H1 (cell line): ENCODE measurements around the gene LRRC49. TPM values are rescaled to one million over a fixed set of nuclear protein-coding genes. Genes with fewer than 3 reads are reported as not detected.

Experiments used
- CEBPB ChIP-seq: IDR thresholded peaks from 2 replicates; pipeline ENCODE4 v1.6.1; 2012; ENCODE audit warnings: low read depth, low read length
- CTBP2 ChIP-seq: IDR thresholded peaks from 2 replicates; pipeline ENCODE4 v1.7.0; 2011; ENCODE audit warnings: borderline replicate concordance, mild to moderate bottlenecking, moderate library complexity, mixed read lengths, low read length; ENCODE audit not compliant: insufficient read depth, insufficient read length
- E2F6 ChIP-seq: IDR thresholded peaks from 2 replicates; pipeline ENCODE4 v1.6.1; 2012; ENCODE audit warnings: inconsistent platforms
- GTF2F1 ChIP-seq: IDR thresholded peaks from 2 replicates; pipeline ENCODE4 v1.6.1; 2012; ENCODE audit warnings: low read depth, low read length, improper control_type of control experiment, borderline replicate concordance
- JUND ChIP-seq: IDR thresholded peaks from 2 replicates; pipeline ENCODE4 v1.6.1; 2011; ENCODE audit warnings: mild to moderate bottlenecking, improper control_type of control experiment, low read length
- KDM5A ChIP-seq: fragments of 200-600 bp; IDR thresholded peaks from 2 replicates; pipeline ENCODE4 v1.7.1; 2012; ENCODE audit warnings: mild to moderate bottlenecking, low read length, inconsistent platforms, mixed read lengths
- SP1 ChIP-seq: IDR thresholded peaks from 2 replicates; pipeline ENCODE4 v1.6.1; 2011; ENCODE audit warnings: low read depth, low read length
- polyA plus RNA-seq, 7 experiments: library from polyadenylated mRNA; depleted of rRNA in 3 of 7; stranded (reverse) in 5 of 7; unstranded in 2 of 7; fragments of >200 nt in 5 of 7; fragments of 200-250 nt in 2 of 7; gene quantifications; 1 replicate in 5 of 7; 2 replicates in 1 of 7; 4 replicates in 1 of 7; pipeline versions ENCODE4 v1.2.1 to v1.2.3, GENCODE V29; 2011 to 2013; ENCODE audit warnings: missing spikeins in 2 of 7, mixed read lengths in 2 of 7
- total RNA-seq: library from RNA; stranded (reverse); fragmentation: NEBNext Ultra II Directional; extraction: Animal tissue kit (Norgen Biotek cat#: 25700); gene quantifications from 2 replicates; pipeline ENCODE4 v1.2.1, GENCODE V29; 2021

The LRRC49 gene
- total and polyA plus RNA-seq, 2 of the 8 experiments (the other 6 are each of a cell fraction or from before 2014, with no cell fraction given): 5.0 to 10.4 TPM

- no peak for TF ChIP-seq CEBPB
- no peak for TF ChIP-seq KDM5A
- TF ChIP-seq E2F6: 0 out of 2 replicates have a peak, but pooled peaks have one; percentile 12
- no peak for TF ChIP-seq SP1
- TF ChIP-seq JUND: no peak
- TF ChIP-seq GTF2F1: no peak
- TF ChIP-seq CTBP2: no peak
Measured at GRCh38 chr15:70853973-70854665, 38.5 kb upstream of the LRRC49 start, which contains the start of gene LARP6 (continued).
